HuH-7.5 (cell line): ENCODE results near the gene WWOX.
A peak's percentile ranks its signal among the peaks of the same experiment; 100 is the strongest.

Experiments
- DNase-seq: peaks from one replicate; pipeline ENCODE4 v3.0.0; 2011; ENCODE audit warnings: low spot score

The WWOX gene

GRCh38 chr16:78744099-78744498, 644.6 kb downstream of the WWOX start:
- DNase-seq = no peak

- no peak for DNase-seq
These were observed 645.3 kb downstream of the WWOX start for GRCh38 chr16:78744796-78745107.

- DNase-seq = no peak
These were observed 645.9 kb downstream of the WWOX start for GRCh38 chr16:78745108-78746019.

GRCh38 chr16:78746718-78747117, 647.3 kb downstream of the WWOX start:
- no peak for DNase-seq

GRCh38 chr16:78748220-78748929, 648.9 kb downstream of the WWOX start:
- DNase-seq = no peak

GRCh38 chr16:78749745-78750268, 650.4 kb downstream of the WWOX start:
- no peak for DNase-seq

GRCh38 chr16:78750611-78751010, 651.2 kb downstream of the WWOX start:
- DNase-seq = no peak

- DNase-seq = no peak
These were observed 652.1 kb downstream of the WWOX start for GRCh38 chr16:78751601-78752000.

- DNase-seq = no peak
These were observed 655.3 kb downstream of the WWOX start for GRCh38 chr16:78754713-78755112.

- DNase-seq = no peak
These were observed 656.6 kb downstream of the WWOX start for GRCh38 chr16:78755751-78756661.

GRCh38 chr16:78759596-78759995, 660.1 kb downstream of the WWOX start:
- no peak for DNase-seq

- no peak for DNase-seq
These were observed 661.2 kb downstream of the WWOX start for GRCh38 chr16:78760611-78761010.

GRCh38 chr16:78761427-78761826, 662.0 kb downstream of the WWOX start:
- no peak for DNase-seq

GRCh38 chr16:78762222-78762621, 662.8 kb downstream of the WWOX start:
- DNase-seq = no peak

- no peak for DNase-seq
These were observed 664.5 kb downstream of the WWOX start for GRCh38 chr16:78763821-78764440.

GRCh38 chr16:78764478-78764877, 665.0 kb downstream of the WWOX start:
- DNase-seq = no peak

GRCh38 chr16:78768226-78768625, 668.8 kb downstream of the WWOX start:
- no peak for DNase-seq

GRCh38 chr16:78768718-78769117, 669.3 kb downstream of the WWOX start:
- DNase-seq = no peak

- DNase-seq = peak; percentile 92
These were observed 671.1 kb downstream of the WWOX start for GRCh38 chr16:78770353-78771091.

- no peak for DNase-seq
These were observed 673.8 kb downstream of the WWOX start for GRCh38 chr16:78773291-78773702.

GRCh38 chr16:78773706-78774105, 674.3 kb downstream of the WWOX start:
- DNase-seq = no peak
